HFF-Myc (cell line): Measurements from ENCODE around the gene IQCE.

Experiments used
- DNase-seq: peaks from one replicate; pipeline ENCODE4 v3.0.0-alpha.2; 2011; ENCODE audit warnings: low read depth; ENCODE audit errors: extremely low read depth
- H3K4me3 ChIP-seq: replicated peaks from 2 replicates; pipeline ENCODE4 v1.5.1; 2011; ENCODE audit warnings: low read depth, mild to moderate bottlenecking, control low read depth, low read length
- CTCF ChIP-seq: IDR thresholded peaks from 2 replicates; pipeline ENCODE4 v1.5.1; 2012; ENCODE audit warnings: mild to moderate bottlenecking, low read depth, low read length, control low read depth; ENCODE audit errors: missing control alignments

Gene IQCE

DNA sequence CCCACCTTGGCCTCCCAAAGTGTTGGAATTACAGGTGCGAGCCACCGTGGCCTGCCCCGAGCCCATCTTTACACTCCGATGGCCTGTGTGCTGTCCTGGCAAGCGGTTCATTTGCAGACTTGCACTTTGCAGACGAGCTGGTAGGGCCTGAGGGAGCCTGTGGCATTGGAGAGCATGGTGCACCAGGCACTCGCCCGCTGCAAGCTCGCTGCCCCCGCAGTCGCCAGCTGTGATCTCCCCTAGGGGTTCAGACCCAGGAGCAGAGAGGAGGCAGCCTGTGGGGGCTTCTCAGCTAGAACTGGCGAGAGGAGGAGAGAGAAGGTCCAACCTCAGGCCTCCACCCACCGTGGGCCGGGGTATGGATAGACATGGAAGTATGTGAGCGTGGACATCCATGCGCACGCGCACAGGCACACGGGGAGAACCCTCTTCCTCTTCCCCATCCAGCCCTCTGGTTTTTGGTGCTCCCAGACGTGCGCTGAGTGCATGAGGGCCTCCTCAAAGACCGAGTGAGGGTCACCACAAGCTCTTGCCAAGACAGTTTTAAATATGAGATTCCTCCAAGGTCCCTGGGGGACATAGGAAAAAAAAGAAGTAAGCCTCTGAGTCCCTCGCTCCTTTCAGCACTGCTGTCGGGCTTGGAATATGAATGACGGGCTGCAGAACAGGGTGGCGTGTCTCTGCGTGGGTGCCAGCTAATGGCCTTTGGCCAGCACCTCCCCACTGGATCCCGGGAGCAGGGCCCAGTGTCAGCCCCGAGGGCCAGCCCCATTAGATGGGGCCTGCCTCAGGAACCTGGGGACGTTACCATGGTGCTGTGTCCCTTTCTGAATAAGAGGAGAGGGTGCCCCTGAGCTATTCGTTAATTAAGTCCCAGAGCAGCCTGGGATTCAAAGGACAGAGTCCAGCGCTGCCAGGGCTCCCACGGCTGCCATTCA lies 57.9 kb downstream of the IQCE start:
- TF ChIP-seq CTCF = no peak
- DNase-seq = no peak
- no peak overlapping the region for H3K4me3 ChIP-seq

GRCh38 chr7:2617325-2617905 lies 58.6 kb downstream of the IQCE start:
- no peak overlapping the region for H3K4me3 ChIP-seq
- no peak for TF ChIP-seq CTCF
- no peak for DNase-seq

DNA sequence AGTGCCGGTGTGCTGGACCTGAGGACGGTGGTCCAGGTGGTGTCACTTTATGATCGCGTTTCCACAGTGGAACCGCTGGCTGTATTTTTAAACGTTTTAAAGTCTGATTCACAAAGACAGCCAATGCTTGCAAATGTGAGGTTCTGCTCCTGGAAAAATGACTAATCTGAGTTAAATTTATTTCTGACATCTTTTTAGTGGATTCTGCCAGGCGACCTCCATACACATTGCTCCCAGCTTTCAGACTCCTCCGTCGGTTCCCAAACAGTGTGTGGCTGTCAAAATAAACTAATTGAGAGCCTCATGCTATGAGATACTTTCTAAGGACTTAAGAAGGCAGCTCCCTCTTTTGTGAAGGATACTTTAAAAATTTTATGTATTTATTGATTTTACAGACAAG lies 60.3 kb downstream of the IQCE start:
- no peak for TF ChIP-seq CTCF
- no peak for DNase-seq
- H3K4me3 ChIP-seq = no peak overlapping the region

DNA sequence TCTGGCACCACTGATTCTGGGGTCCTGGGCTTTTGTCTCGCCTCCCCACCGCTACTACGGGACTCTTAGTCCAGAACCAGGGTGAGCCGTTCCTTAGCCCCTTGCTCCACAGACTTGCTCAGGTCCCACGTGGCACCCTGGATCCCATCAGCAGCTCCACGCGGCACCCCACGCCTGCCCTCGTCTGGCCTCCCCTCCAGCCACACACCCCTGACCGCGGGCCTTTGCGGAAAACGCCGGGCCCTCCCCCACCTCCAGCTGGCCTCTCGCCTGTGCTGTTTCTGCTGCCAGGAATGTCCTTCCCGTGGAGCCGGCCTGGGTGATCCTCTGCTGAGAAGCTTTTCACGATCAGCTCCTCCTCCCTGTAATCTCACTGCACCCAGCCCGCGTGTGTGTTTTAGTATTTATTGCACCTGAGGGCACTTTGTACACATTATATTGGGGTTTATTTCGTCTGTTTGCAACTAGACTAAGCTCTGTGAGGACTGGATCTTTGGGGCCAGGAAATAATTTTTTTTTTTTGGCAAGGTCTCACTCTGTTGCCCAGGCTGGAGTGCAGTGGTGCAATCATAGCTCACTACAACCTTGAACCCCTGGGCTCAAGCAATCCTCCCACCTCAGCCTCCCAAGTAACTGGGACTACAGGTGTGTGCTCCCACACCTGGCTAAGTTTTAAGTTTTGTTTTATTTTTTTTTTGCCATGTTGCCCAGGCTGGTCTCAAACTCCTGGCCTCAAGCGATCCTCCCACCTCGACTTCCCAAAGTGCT lies 62.5 kb downstream of the IQCE start:
- DNase-seq = no peak
- no peak for TF ChIP-seq CTCF
- H3K4me3 ChIP-seq = no peak overlapping the region

DNA sequence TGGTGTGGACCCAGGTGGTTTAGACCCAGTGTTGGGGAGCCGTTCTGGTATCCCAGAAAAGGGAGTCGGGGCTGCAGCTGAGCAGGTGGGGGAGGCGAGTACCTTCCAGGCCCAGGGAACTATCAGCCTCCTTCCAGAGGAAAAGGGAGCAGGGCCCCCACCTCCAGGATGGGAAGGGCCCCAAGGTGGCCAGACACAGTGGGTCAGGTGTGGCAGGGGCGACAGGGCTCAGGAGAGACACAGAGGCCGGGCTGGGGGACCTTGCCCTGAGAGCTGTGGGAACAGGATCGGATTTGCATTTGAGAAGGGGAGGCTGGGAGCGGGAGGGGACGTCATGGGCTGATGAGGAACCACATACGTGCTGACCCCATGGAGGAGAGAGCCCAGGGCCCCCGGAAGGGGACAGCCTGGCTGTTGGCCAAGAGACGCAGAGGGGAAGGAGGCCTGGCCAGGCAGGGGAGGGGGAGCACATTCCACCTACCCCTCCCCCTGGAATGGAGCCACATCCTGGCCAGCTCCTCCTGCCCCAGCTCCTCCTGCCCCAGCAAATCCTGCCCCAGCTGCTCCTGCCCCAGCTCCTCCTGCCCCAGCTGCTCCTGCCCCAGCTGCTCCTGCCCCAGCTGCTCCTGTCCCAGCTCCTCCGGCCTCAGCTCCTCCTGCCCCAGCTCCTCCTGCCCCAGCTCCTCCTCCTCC lies 63.3 kb downstream of the IQCE start:
- no peak for TF ChIP-seq CTCF
- H3K4me3 ChIP-seq = no peak overlapping the region
- no peak for DNase-seq
